GM10266 (cell line): ENCODE measurements around the gene TMEM185B.

Source experiments
- DNase-seq: peaks from one replicate; pipeline ENCODE4 v3.0.0; 2012; ENCODE audit errors: extremely low spot score
- CTCF ChIP-seq: IDR thresholded peaks from 2 replicates; pipeline ENCODE4 v1.5.1; 2012; ENCODE audit warnings: mild to moderate bottlenecking, low read depth; ENCODE audit not compliant: control insufficient read depth, insufficient read depth; ENCODE audit errors: missing control alignments

Gene TMEM185B

DNA sequence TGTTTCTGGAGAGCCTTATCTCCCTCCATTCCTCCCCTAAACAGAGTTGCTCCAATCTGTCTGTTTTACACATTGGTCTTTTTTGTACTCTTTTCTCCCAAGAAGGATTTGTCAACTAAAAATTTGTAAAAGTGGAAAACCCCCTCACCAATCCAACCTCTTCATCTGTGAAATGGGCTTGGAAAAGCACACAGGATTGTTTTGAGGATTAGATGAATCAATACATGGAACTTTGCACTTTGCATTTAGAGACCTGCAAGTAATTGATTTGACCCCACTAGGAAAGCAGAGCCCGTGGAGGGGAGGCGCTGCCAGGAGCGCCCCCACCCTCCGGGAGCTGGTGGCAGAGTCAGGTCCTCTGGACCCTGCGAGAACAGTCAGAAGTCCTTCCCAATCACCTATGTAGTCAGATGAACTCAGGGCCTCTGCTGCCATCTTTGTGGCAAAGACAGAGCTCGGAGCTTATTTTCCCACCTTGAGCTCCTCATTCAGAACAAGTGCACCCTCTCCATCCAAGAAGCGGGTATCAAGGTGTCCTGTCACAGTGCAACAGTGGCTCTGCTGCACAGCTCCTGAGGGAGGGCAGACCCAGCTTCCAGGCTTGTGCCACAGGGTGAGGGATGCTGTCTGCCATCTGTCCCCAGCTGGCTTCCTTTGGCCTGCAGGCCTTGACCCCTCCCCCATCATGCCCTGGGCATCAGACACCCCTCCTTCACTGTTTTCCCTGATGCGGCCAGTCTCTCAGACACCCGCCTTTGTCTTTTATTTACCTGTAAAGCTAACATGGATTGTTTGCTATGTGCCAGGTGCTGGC lies 1.7 kb upstream of the TMEM185B start:
- DNase-seq, result no peak
- TF ChIP-seq CTCF, result no peak

- no peak for DNase-seq
- TF ChIP-seq CTCF, result no peak
These were observed 1.1 kb upstream of the TMEM185B start for GRCh38 chr2:120224256-120224655.

- no peak for TF ChIP-seq CTCF
- DNase-seq, result no peak
These were observed 790 bp downstream of the TMEM185B start for GRCh38 chr2:120222186-120223033.

DNA sequence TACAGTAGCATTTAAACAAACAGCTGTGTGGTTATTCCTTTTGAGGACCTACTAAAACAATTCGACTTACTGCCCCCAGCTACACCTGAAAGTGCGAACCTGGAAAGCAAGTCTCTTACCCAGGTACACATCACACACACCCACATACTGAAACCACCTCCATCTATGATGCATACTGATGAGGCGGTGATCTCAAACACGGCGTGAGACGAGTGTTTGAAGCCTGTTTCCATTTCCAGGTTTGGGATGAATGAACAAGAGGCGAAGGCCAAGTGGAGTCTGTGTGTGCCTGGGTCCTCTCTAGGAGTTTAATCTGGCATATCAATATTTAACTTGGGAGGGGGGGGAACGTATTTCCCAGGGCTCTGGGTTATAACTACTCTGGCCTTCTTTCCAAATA lies 1.6 kb downstream of the TMEM185B start:
- no peak for TF ChIP-seq CTCF
- DNase-seq, result no peak

GRCh38 chr2:120220756-120221155 lies 2.4 kb downstream of the TMEM185B start:
- DNase-seq, result no peak
- TF ChIP-seq CTCF, result no peak

GRCh38 chr2:120219766-120220165 lies 3.4 kb downstream of the TMEM185B start:
- TF ChIP-seq CTCF, result no peak

GRCh38 chr2:120219291-120219690 lies 3.9 kb downstream of the TMEM185B start:
- DNase-seq, result no peak
- TF ChIP-seq CTCF, result no peak

More at GRCh38 chr2:120219766-120220165, 3.4 kb downstream of the TMEM185B start:
- no peak for DNase-seq
